Measurements from ENCODE around the gene RTN4.

The RTN4 gene

DNA sequence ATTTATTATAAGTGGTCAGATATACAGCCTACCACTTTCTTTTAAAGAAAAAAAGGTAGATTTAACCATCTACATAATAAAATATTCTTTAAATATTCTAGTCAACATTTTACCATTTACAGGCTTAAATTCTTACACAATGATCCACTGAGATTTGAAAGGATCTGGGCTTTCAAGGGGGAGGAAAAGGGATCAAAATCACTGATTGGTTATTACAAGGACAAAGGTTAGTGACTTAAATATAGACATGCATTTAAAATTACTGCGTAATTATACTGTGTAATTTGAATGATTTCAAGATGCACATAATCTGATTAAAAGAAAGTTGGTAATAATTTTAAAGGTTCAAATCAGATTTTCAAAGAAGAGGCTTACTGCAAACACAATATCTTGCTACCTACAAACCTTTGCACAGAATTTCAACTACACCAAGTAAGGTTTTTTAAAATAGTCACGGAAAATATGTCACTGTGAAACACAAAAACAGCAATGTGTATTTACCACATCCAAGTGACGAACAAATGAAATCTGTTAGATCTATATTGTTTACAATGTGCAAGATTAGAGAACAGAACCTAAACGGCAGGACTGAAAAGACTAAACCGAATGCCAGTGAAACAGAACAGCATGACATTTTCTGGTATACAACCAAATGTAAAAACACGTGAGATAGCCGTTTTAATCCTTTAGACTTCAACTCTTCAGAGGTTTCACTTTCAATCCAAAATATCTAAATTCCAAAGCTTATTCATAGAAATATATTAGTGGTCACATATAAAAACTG lies 40.8 kb downstream of the RTN4 start:
- Histone ChIP-seq H3K4me1 (ENCODE audit: control insufficient read depth, low read length) (peaks cover 46% of the 10 kb centered on the region), H3K4me3 (ENCODE audit: low read length) (peak overlapping the region; percentile 33; the same call in 1 of the 2 replicates), H3K4me2 (ENCODE audit: low read length) (peak overlapping the region; percentile 40)

DNA sequence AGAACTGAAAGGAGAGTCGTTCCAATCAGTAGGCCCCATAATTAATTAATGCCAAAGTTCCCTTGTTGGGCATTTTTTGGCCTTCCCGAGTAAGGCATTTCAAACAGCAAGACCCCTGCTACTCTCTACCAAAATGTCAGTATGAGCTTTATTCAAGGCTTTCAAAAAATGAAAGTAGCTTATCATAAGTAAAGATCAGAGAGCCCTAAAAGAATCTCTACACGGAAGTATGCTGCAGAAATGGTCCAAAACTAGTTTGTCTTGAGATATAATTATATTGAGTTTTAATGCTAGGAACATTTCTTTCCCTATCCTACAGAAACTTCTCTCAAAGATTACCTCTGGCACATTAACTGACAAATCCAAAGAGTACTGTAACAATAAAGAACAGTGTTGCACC lies 43.9 kb downstream of the RTN4 start:
- no peaks in the 10 kb centered on the region for H3K27me3 ChIP-seq (ENCODE audit: control insufficient read depth, low read length)
- no peaks in the 10 kb centered on the region for H3K9me3 ChIP-seq (ENCODE audit: control insufficient read depth, insufficient read depth, low read length)
- H3K4me1 ChIP-seq (ENCODE audit: control insufficient read depth, low read length) = peaks cover 20% of the 10 kb centered on the region
- H3K4me3 ChIP-seq (ENCODE audit: low read length) = no peak overlapping the region
- H3K36me3 ChIP-seq (ENCODE audit: control insufficient read depth, low read length) = no peaks in the 10 kb centered on the region
- H3K9me2 ChIP-seq (replicated peaks; ENCODE audit: control insufficient read depth, low read length) = no peaks in the 10 kb centered on the region
- TF ChIP-seq CTCF (IDR thresholded peaks at IDR 0.05; ENCODE audit: low read depth, low read length, poor library complexity, severe bottlenecking) (no peak), EZH2phosphoT487 (IDR thresholded peaks at IDR 0.05; ENCODE audit: borderline replicate concordance, low read length) (no peak)
- H3K79me2 ChIP-seq (ENCODE audit: control insufficient read depth, low read length) = peaks cover 95% of the 10 kb centered on the region
- peaks cover 9% of the 10 kb centered on the region for H4K20me1 ChIP-seq (ENCODE audit: control insufficient read depth, insufficient read depth, low read depth, low read length)
- H3K4me2 ChIP-seq (ENCODE audit: low read length) = no peak overlapping the region
- H3F3A ChIP-seq (ENCODE audit: control insufficient read depth, insufficient read depth) = no peaks in the 10 kb centered on the region
- H3K27ac ChIP-seq (ENCODE audit: low read depth, low read length) = no peak overlapping the region

More for the DNA sequence above, 40.8 kb downstream of the RTN4 start:
- no peak for TF ChIP-seq EZH2phosphoT487 (IDR thresholded peaks at IDR 0.05; ENCODE audit: borderline replicate concordance, low read length)
- TF ChIP-seq CTCF (IDR thresholded peaks at IDR 0.05; ENCODE audit: low read depth, low read length, poor library complexity, severe bottlenecking) = no peak
- Histone ChIP-seq H3K79me2 (ENCODE audit: control insufficient read depth, low read length) (peaks cover 96% of the 10 kb centered on the region), H4K20me1 (ENCODE audit: control insufficient read depth, insufficient read depth, low read depth, low read length) (peaks cover 17% of the 10 kb centered on the region), H3K27ac (ENCODE audit: low read depth, low read length) (no peak overlapping the region), H3K27me3 (ENCODE audit: control insufficient read depth, low read length) (no peaks in the 10 kb centered on the region), H3F3A (ENCODE audit: control insufficient read depth, insufficient read depth) (0 out of 2 replicates have a peak, but pooled peaks cover 3% of the 10 kb centered on the region), H3K9me2 (replicated peaks; ENCODE audit: control insufficient read depth, low read length) (no peaks in the 10 kb centered on the region), H3K9me3 (ENCODE audit: control insufficient read depth, insufficient read depth, low read length) (no peaks in the 10 kb centered on the region), H3K36me3 (ENCODE audit: control insufficient read depth, low read length) (no peaks in the 10 kb centered on the region)

- Histone ChIP-seq H3K4me3 (ENCODE audit: low read length) (no peak overlapping the region), H3K9me2 (replicated peaks; ENCODE audit: control insufficient read depth, low read length) (no peaks in the 10 kb centered on the region), H3K27me3 (ENCODE audit: control insufficient read depth, low read length) (no peaks in the 10 kb centered on the region), H4K20me1 (ENCODE audit: control insufficient read depth, insufficient read depth, low read depth, low read length) (peaks cover 10% of the 10 kb centered on the region), H3K27ac (ENCODE audit: low read depth, low read length) (no peak overlapping the region), H3F3A (ENCODE audit: control insufficient read depth, insufficient read depth) (peaks cover 5% of the 10 kb centered on the region), H3K79me2 (ENCODE audit: control insufficient read depth, low read length) (peaks cover 91% of the 10 kb centered on the region), H3K4me1 (ENCODE audit: control insufficient read depth, low read length) (peaks cover 16% of the 10 kb centered on the region), H3K9me3 (ENCODE audit: control insufficient read depth, insufficient read depth, low read length) (no peaks in the 10 kb centered on the region), H3K4me2 (ENCODE audit: low read length) (no peak overlapping the region), H3K36me3 (ENCODE audit: control insufficient read depth, low read length) (no peaks in the 10 kb centered on the region)
- TF ChIP-seq CTCF (IDR thresholded peaks at IDR 0.05; ENCODE audit: low read depth, low read length, poor library complexity, severe bottlenecking) (no peak), EZH2phosphoT487 (IDR thresholded peaks at IDR 0.05; ENCODE audit: borderline replicate concordance, low read length) (no peak)
These were observed 46.3 kb downstream of the RTN4 start for GRCh38 chr2:55003706-55004639.

Measured in DOHH2 (cell line).